Activated T-cell treated with anti-CD3 and anti-CD28 coated beads, Interleukin-2, amount 50 U/mL, for 4 hours (primary cell): ENCODE data around the gene WNT2B. TPM values are rescaled to one million over a fixed set of nuclear protein-coding genes. Genes with fewer than 3 reads are reported as not detected.

Experiments used
- ATAC-seq, 2 donors: fragments of 200-7000 bp; cut with Tn5 transposase; one replicate each; pipeline ENCODE4 v1.10.0; 2021
- DNase-seq: peaks from one replicate; pipeline ENCODE4 v3.0.0-alpha.2; 2020
- H3K27me3 Mint-ChIP-seq: one replicate; pipeline ENCODE4 v1.8.0; 2021; ENCODE audit warnings: low read depth, mixed read lengths
- H3K36me3 Mint-ChIP-seq: one replicate; pipeline ENCODE4 v1.8.0; 2022; ENCODE audit warnings: mixed read lengths; ENCODE audit not compliant: insufficient read depth
- H3K4me1 Mint-ChIP-seq: one replicate; pipeline ENCODE4 v1.8.0; 2021; ENCODE audit warnings: low read depth, mixed read lengths
- H3K4me3 Mint-ChIP-seq: one replicate; pipeline ENCODE4 v1.8.0; 2021; ENCODE audit warnings: mild to moderate bottlenecking, moderate library complexity, mixed read lengths
- H3K9me3 Mint-ChIP-seq: one replicate; pipeline ENCODE4 v1.8.0; 2021; ENCODE audit warnings: mixed read lengths
- total RNA-seq, 3 donors: library from RNA; stranded (reverse); gene quantifications; one replicate each; pipeline ENCODE4 v1.2.1, GENCODE V29; 2021

The WNT2B gene
- total RNA-seq, 3 donors from 2014 or later: 0.05 to 0.24 TPM; not detected in 1

DNA sequence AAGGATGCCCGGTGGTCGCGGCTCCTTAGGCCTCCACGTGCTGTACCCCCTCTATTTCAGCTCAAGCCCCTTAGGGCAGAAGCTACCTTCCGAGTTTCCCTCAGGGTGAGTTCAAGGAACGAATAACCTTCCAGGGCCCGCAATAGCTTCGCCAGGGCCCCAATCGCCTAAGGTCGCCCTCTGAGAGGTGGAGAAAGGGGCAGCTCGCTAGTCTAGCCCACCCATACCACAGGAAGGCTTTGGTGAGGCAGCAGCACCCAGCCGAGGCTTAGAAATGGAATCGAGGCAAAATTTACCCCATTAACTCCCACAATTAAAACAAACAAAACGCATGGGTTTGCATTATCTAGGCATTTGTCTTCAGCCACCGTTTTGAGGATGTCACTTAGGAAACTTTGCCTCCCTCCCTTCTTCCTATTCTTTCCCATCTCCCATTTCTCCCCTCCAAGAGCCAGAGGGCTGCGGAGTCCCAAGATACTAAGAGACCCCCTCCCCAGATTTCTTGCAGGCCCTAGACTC is 954 bp downstream of the WNT2B start:
- Mint-ChIP-seq H3K4me1 (peaks cover 11% of the 10 kb centered on the region), H3K9me3 (no peaks in the 10 kb centered on the region), H3K36me3 (no peaks in the 10 kb centered on the region), H3K27me3 (peaks cover 15% of the 10 kb centered on the region), H3K4me3 (peak overlapping the region; percentile 60)
- no peak for DNase-seq
- ATAC-seq: no peak

- ATAC-seq (no peak), DNase-seq (no peak)
- peaks cover 11% of the 10 kb centered on the region for H3K4me1 Mint-ChIP-seq
- peak overlapping the region; percentile 29 for H3K4me3 Mint-ChIP-seq
- H3K9me3 Mint-ChIP-seq: no peaks in the 10 kb centered on the region
- no peaks in the 10 kb centered on the region for H3K36me3 Mint-ChIP-seq
- peaks cover 13% of the 10 kb centered on the region for H3K27me3 Mint-ChIP-seq
Measured at GRCh38 chr1:112510340-112510739, 1.6 kb downstream of the WNT2B start.

DNA sequence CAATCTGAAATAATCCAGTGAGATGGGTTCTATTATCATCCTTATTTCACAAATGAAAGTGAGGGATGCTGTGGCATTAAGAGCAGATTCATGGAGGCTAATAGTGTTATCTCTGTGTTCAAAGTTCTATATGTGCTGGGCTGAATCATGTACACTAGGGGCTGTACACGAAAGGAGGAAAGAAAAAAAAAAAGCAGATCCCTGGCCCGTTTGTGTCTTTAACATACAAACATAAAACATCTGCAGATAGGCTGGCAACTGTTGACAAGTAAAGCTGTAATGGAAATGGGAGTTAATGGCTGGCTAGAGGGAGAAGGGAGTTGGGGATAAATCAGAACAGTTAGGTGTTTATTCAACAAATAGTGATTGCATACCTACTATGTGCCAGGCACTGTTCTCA is 3.1 kb downstream of the WNT2B start:
- Mint-ChIP-seq H3K4me3 (no peak overlapping the region), H3K27me3 (peaks cover 11% of the 10 kb centered on the region), H3K36me3 (no peaks in the 10 kb centered on the region), H3K4me1 (peaks cover 11% of the 10 kb centered on the region), H3K9me3 (no peaks in the 10 kb centered on the region)
- no peak for DNase-seq
- ATAC-seq: no peak

DNA sequence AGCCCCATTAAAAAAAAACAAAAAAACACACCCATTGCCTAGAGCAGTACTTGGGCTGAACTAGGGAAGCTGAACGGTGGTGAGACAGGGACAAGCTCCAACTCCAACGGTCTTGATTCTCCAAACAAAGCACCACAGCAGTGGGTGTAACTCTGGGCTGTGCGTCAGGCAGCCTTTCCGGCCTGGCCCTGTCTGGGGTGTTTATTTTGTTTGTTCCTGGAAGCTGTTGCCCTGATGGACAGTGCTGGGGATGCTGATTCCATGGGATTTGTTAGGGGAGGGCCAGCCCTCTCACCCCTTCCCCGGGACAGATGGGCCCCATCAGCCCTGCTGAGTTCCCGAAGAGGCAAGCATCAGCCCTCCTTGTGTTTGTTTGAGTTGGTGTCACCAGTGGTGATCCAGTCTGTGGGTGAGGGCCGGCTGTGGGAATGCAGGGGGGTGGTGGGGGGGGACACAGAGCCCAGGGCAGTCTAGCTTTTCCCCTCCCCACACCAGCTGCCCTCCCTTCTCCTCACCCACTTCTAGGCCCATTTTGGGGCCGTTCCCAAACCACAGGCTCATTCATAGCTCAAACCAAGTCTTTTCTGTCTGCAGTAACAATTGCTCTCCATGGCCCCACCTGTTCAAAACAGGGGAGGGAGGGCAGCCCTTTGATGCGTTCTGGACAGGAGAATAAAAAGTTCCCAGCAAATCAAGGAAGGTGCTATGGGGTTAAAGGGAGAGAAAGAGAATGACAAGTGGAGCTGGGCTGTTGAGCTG is 4.5 kb downstream of the WNT2B start:
- no peak for DNase-seq
- ATAC-seq: no peak
- no peaks in the 10 kb centered on the region for H3K9me3 Mint-ChIP-seq
- H3K4me3 Mint-ChIP-seq: no peak overlapping the region
- peaks cover 8% of the 10 kb centered on the region for H3K27me3 Mint-ChIP-seq
- H3K36me3 Mint-ChIP-seq: no peaks in the 10 kb centered on the region
- H3K4me1 Mint-ChIP-seq: peaks cover 2% of the 10 kb centered on the region

DNA sequence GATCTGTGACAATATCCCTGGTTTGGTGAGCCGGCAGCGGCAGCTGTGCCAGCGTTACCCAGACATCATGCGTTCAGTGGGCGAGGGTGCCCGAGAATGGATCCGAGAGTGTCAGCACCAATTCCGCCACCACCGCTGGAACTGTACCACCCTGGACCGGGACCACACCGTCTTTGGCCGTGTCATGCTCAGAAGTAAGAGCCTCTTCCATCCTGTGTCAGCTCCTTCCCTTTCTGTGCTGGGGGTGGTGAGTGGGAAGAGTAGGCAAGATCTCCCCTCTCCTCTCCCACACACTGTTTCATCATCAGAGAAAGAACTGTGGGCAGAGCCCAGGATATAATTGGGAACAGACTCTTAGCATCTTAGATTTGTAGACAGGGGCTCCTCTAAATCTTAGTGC is 6.1 kb downstream of the WNT2B start:
- Mint-ChIP-seq H3K27me3 (peaks cover 3% of the 10 kb centered on the region), H3K36me3 (no peaks in the 10 kb centered on the region), H3K4me1 (no peaks in the 10 kb centered on the region), H3K4me3 (no peak overlapping the region), H3K9me3 (no peaks in the 10 kb centered on the region)
- no peak for ATAC-seq
- no peak for DNase-seq

GRCh38 chr1:112515311-112516009 is 6.7 kb downstream of the WNT2B start:
- H3K9me3 Mint-ChIP-seq: no peaks in the 10 kb centered on the region
- no peaks in the 10 kb centered on the region for H3K27me3 Mint-ChIP-seq
- no peaks in the 10 kb centered on the region for H3K36me3 Mint-ChIP-seq
- ATAC-seq (no peak), DNase-seq (no peak)
- H3K4me1 Mint-ChIP-seq: no peaks in the 10 kb centered on the region
- no peak overlapping the region for H3K4me3 Mint-ChIP-seq

- no peak for ATAC-seq
- Mint-ChIP-seq H3K4me3 (no peak overlapping the region), H3K27me3 (no peaks in the 10 kb centered on the region), H3K4me1 (no peaks in the 10 kb centered on the region), H3K9me3 (no peaks in the 10 kb centered on the region), H3K36me3 (no peaks in the 10 kb centered on the region)
- no peak for DNase-seq
Measured at GRCh38 chr1:112516141-112516540, 7.4 kb downstream of the WNT2B start.

GRCh38 chr1:112517231-112517630 is 8.5 kb downstream of the WNT2B start:
- Mint-ChIP-seq H3K4me3 (no peak overlapping the region), H3K27me3 (no peaks in the 10 kb centered on the region), H3K4me1 (no peaks in the 10 kb centered on the region), H3K9me3 (no peaks in the 10 kb centered on the region), H3K36me3 (no peaks in the 10 kb centered on the region)
- ATAC-seq (no peak), DNase-seq (no peak)

DNA sequence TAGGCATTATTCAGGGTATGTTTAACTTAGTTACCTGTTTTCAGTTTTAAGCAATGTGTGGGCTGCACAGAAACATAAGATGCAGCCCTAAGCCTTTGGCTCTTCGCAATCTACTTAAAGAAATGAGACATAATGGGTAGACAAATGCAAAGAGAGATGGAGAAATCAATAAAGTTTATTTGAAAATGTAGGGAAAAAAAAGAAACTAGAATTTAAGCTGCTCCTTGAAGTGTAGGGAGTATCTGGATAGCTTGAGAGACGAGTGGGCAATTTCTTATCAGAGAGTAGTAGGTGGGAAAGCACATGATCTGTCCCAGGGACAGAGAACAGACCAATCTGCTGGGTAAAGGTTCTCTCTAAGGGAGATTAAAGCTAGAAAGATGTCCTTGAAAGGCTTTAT is 8.9 kb downstream of the WNT2B start:
- no peak for ATAC-seq
- DNase-seq: no peak
- H3K9me3 Mint-ChIP-seq: no peaks in the 10 kb centered on the region
- H3K4me3 Mint-ChIP-seq: no peak overlapping the region
- no peaks in the 10 kb centered on the region for H3K36me3 Mint-ChIP-seq
- no peaks in the 10 kb centered on the region for H3K4me1 Mint-ChIP-seq
- H3K27me3 Mint-ChIP-seq: no peaks in the 10 kb centered on the region

DNA sequence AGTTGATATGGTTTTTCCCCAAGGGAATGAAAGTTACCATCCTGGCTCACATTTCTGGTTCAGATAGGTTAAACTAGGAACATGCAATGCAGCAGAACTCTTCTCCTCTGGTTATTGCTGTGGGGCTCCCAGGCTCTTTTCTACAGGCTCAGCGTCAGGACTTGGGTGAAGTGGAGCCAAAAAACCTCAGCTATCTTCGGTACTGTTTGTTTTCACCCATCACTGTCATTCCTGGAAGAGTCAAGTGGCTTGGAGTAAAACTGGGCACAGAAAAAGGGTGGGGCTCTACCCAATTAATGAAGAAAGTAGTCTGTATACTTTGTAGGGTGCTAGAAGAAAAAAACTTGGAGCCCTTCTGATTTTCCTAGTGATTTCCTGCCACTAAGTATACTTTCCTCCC is 9.4 kb downstream of the WNT2B start:
- H3K27me3 Mint-ChIP-seq: no peaks in the 10 kb centered on the region
- ATAC-seq (no peak), DNase-seq (no peak)
- no peaks in the 10 kb centered on the region for H3K9me3 Mint-ChIP-seq
- no peaks in the 10 kb centered on the region for H3K4me1 Mint-ChIP-seq
- H3K4me3 Mint-ChIP-seq: no peak overlapping the region
- H3K36me3 Mint-ChIP-seq: no peaks in the 10 kb centered on the region

DNA sequence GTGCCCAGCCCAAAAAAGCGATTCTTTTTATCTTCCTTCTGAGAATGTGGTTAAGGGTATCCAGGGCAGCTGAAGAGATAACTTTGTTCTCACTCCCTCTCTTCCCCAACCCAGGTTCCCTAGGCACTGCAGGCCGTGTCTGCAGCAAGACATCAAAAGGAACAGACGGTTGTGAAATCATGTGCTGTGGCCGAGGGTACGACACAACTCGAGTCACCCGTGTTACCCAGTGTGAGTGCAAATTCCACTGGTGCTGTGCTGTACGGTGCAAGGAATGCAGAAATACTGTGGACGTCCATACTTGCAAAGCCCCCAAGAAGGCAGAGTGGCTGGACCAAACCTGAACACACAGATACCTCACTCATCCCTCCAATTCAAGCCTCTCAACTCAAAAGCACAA is 11.4 kb downstream of the WNT2B start:
- no peak overlapping the region for H3K4me3 Mint-ChIP-seq
- no peaks in the 10 kb centered on the region for H3K4me1 Mint-ChIP-seq
- ATAC-seq (no peak), DNase-seq (no peak)
- H3K36me3 Mint-ChIP-seq: peaks cover 1% of the 10 kb centered on the region
- no peaks in the 10 kb centered on the region for H3K9me3 Mint-ChIP-seq
- H3K27me3 Mint-ChIP-seq: no peaks in the 10 kb centered on the region

DNA sequence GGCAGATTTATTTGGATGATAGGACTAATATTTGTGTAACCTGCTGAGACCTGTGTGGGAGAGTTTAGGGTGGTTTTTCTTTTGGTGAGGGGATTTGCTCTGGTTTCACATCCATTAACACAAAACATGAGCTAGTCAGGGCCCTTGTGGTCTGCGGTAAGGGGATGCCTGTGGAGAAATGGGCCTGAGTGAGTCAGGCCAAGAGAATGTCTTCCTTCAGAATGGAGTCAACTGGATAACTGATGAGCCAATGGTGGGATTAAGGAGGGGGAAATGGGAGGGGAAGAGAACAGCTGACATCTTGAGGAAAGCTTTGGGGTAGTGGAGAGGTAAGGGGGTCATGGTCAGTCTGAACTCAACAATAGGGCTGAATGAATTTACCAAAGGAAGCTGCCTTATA is 13.9 kb downstream of the WNT2B start:
- Mint-ChIP-seq H3K4me1 (no peaks in the 10 kb centered on the region), H3K4me3 (no peak overlapping the region), H3K9me3 (no peaks in the 10 kb centered on the region), H3K27me3 (no peaks in the 10 kb centered on the region), H3K36me3 (peaks cover 10% of the 10 kb centered on the region)
- DNase-seq (no peak), ATAC-seq (no peak)

- ATAC-seq (no peak), DNase-seq (no peak)
- peaks cover 17% of the 10 kb centered on the region for H3K36me3 Mint-ChIP-seq
- no peaks in the 10 kb centered on the region for H3K9me3 Mint-ChIP-seq
- H3K27me3 Mint-ChIP-seq: no peaks in the 10 kb centered on the region
- no peak overlapping the region for H3K4me3 Mint-ChIP-seq
- H3K4me1 Mint-ChIP-seq: no peaks in the 10 kb centered on the region
Measured at GRCh38 chr1:112524251-112524650, 15.5 kb downstream of the WNT2B start.

- Mint-ChIP-seq H3K36me3 (peaks cover 17% of the 10 kb centered on the region), H3K27me3 (no peaks in the 10 kb centered on the region), H3K9me3 (no peaks in the 10 kb centered on the region), H3K4me1 (no peaks in the 10 kb centered on the region), H3K4me3 (no peak overlapping the region)
- DNase-seq (no peak), ATAC-seq (no peak)
Measured at GRCh38 chr1:112524986-112525385, 16.2 kb downstream of the WNT2B start.
